Measurements from ENCODE around the gene FXYD7.

FXYD7 gene

DNA sequence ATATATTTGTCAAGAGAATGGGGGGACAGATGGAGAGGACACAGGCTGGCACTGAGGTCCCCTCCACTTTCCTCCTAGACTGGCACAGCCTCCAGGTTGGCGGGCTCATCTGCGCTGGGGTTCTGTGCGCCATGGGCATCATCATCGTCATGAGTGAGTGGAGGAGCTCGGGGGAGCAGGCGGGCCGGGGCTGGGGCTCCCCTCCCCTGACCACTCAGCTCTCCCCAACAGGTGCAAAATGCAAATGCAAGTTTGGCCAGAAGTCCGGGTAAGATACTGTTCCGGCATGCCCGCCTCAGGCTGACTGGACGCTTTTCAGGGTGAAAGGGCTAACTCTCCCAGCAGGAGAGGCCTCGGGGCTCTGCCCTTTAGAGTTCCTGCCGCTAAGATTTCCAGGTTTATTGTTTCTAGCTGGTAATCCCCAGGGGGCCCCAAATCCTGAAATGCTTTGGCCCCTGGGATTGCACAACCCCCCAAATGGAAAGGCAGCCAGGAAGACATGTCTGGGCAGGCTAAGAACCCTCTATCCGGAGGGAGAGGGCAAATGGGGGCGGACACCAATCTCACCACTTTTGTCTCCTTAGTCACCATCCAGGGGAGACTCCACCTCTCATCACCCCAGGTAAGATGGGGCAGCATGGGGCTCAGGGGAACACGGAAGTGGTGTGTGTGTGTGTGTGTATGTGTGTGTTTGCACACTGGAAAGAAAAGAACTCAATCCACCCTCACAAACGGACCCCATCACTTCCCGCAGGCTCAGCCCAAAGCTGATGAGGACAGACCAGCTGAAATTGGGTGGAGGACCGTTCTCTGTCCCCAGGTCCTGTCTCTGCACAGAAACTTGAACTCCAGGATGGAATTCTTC is 20.1 kb upstream of the FXYD7 start:
- Histone ChIP-seq H3F3A (ENCODE audit: insufficient read depth, low read length) (no peaks in the 10 kb centered on the region), H3K9me2 (ENCODE audit: low read depth, low read length) (no peaks in the 10 kb centered on the region), H3K79me2 (ENCODE audit: insufficient read depth, low read length) (no peaks in the 10 kb centered on the region), H3K4me2 (ENCODE audit: low read length) (no peak overlapping the region), H3K9me3 (ENCODE audit: low read length) (no peaks in the 10 kb centered on the region), H3K4me3 (ENCODE audit: low read depth, low read length, poor library complexity, severe bottlenecking) (no peak overlapping the region), H3K4me1 (ENCODE audit: insufficient read depth, low read length, severe bottlenecking) (peaks cover 14% of the 10 kb centered on the region), H3K27me3 (ENCODE audit: insufficient read depth, low read length) (no peaks in the 10 kb centered on the region; the same call in 1 of the 2 replicates), H4K20me1 (ENCODE audit: insufficient read depth, low read length) (no peaks in the 10 kb centered on the region), H2AFZ (ENCODE audit: low read length) (no peak overlapping the region), H3K27ac (ENCODE audit: low read depth, low read length, poor library complexity, severe bottlenecking) (no peak overlapping the region), H3K36me3 (ENCODE audit: insufficient read depth, low read length) (no peaks in the 10 kb centered on the region), H3K9ac (ENCODE audit: low read length) (no peak overlapping the region)
- TF ChIP-seq, protein P1, sequence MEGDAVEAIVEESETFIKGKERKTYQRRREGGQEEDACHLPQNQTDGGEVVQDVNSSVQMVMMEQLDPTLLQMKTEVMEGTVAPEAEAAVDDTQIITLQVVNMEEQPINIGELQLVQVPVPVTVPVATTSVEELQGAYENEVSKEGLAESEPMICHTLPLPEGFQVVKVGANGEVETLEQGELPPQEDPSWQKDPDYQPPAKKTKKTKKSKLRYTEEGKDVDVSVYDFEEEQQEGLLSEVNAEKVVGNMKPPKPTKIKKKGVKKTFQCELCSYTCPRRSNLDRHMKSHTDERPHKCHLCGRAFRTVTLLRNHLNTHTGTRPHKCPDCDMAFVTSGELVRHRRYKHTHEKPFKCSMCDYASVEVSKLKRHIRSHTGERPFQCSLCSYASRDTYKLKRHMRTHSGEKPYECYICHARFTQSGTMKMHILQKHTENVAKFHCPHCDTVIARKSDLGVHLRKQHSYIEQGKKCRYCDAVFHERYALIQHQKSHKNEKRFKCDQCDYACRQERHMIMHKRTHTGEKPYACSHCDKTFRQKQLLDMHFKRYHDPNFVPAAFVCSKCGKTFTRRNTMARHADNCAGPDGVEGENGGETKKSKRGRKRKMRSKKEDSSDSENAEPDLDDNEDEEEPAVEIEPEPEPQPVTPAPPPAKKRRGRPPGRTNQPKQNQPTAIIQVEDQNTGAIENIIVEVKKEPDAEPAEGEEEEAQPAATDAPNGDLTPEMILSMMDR (IDR thresholded peaks at IDR 0.05; ENCODE audit: low read length) = no peak
- no peak for TF ChIP-seq EZH2 (IDR thresholded peaks at IDR 0.05; ENCODE audit: borderline replicate concordance, low read length)

DNA sequence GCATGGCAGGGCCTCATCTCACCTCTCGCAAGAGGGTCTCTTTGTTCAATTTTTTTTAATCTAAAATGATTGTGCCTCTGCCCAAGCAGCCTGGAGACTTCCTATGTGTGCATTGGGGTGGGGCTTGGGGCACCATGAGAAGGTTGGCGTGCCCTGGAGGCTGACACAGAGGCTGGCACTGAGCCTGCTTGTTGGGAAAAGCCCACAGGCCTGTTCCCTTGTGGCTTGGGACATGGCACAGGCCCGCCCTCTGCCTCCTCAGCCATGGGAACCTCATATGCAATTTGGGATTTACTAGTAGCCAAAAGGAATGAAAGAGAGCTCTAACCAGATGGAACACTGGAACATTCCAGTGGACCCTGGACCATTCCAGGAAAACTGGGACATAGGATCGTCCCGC is 19.5 kb upstream of the FXYD7 start:
- Histone ChIP-seq H3K79me2 (ENCODE audit: insufficient read depth, low read length) (no peaks in the 10 kb centered on the region), H3K36me3 (ENCODE audit: insufficient read depth, low read length) (no peaks in the 10 kb centered on the region), H3K9me3 (ENCODE audit: low read length) (no peaks in the 10 kb centered on the region), H3K4me1 (ENCODE audit: insufficient read depth, low read length, severe bottlenecking) (peaks cover 14% of the 10 kb centered on the region), H3F3A (ENCODE audit: insufficient read depth, low read length) (no peaks in the 10 kb centered on the region), H3K27ac (ENCODE audit: low read depth, low read length, poor library complexity, severe bottlenecking) (no peak overlapping the region), H2AFZ (ENCODE audit: low read length) (no peak overlapping the region), H3K27me3 (ENCODE audit: insufficient read depth, low read length) (no peaks in the 10 kb centered on the region; the same call in 1 of the 2 replicates), H4K20me1 (ENCODE audit: insufficient read depth, low read length) (no peaks in the 10 kb centered on the region), H3K4me3 (ENCODE audit: low read depth, low read length, poor library complexity, severe bottlenecking) (no peak overlapping the region), H3K9me2 (ENCODE audit: low read depth, low read length) (no peaks in the 10 kb centered on the region), H3K9ac (ENCODE audit: low read length) (no peak overlapping the region), H3K4me2 (ENCODE audit: low read length) (no peak overlapping the region)
- TF ChIP-seq EZH2 (IDR thresholded peaks at IDR 0.05; ENCODE audit: borderline replicate concordance, low read length) = no peak
- TF ChIP-seq, protein P1 (IDR thresholded peaks at IDR 0.05; ENCODE audit: low read length) = no peak

DNA sequence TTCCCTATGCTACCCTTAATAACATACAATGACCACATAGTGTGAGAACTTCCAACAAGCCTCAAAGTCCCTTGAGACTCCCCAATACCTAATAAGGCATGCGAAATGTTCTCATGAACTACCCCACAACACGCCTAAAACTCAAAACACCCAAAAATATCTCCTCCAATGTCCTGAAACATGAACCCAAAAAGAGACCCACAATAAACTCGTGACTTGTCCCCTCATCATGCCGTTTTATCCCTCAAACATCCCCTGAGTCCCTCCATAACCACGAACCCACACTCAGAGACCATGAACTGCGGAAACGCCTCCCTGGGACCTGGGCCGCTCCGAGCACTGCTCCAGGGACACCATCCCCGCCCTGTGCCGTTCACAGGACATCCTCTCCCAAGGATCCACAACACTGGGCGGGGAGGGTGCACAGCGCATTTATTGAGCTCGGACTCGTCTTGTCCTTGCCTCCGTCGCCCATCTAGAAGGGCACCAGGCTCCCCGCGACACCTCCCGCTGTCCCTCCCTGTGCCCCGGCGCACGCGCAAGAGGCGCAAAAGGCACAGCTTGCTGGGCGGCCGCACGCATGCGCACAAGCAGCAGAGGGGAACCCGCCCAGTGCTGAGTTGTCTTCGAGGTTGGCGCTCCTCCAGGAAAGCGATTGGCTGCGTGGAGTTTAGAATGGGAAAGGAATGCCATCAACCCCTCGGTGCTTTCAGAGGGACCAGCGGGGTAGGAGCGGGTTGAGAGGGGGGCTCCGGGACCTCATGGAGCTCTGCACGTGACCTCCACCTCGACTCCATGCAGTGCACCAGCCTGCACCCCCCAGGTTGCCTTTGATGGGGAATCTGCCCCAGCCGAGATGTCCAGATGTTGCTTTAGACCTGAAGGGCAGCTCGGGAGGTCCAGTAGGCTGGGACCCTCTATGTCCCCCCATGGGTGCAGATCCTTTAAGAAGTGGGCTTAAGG is 18.7 kb upstream of the FXYD7 start:
- TF ChIP-seq, protein P1 (IDR thresholded peaks at IDR 0.05; ENCODE audit: low read length) = no peak
- no peak for TF ChIP-seq EZH2 (IDR thresholded peaks at IDR 0.05; ENCODE audit: borderline replicate concordance, low read length)
- Histone ChIP-seq H3K9me3 (ENCODE audit: low read length) (no peaks in the 10 kb centered on the region), H3K9me2 (ENCODE audit: low read depth, low read length) (no peaks in the 10 kb centered on the region), H3K27me3 (ENCODE audit: insufficient read depth, low read length) (no peaks in the 10 kb centered on the region; the same call in 1 of the 2 replicates), H3K79me2 (ENCODE audit: insufficient read depth, low read length) (no peaks in the 10 kb centered on the region), H4K20me1 (ENCODE audit: insufficient read depth, low read length) (no peaks in the 10 kb centered on the region), H3K9ac (ENCODE audit: low read length) (peak overlapping the region; percentile 62), H3K4me2 (ENCODE audit: low read length) (peak overlapping the region; percentile 90), H3K4me3 (ENCODE audit: low read depth, low read length, poor library complexity, severe bottlenecking) (peak overlapping the region; percentile 63), H3F3A (ENCODE audit: insufficient read depth, low read length) (no peaks in the 10 kb centered on the region), H2AFZ (ENCODE audit: low read length) (peak overlapping the region; percentile 54; the same call in 1 of the 2 replicates), H3K27ac (ENCODE audit: low read depth, low read length, poor library complexity, severe bottlenecking) (no peak overlapping the region), H3K4me1 (ENCODE audit: insufficient read depth, low read length, severe bottlenecking) (peaks cover 14% of the 10 kb centered on the region), H3K36me3 (ENCODE audit: insufficient read depth, low read length) (no peaks in the 10 kb centered on the region)

Data from OCI-LY1 (cell line).